ENCODE results near the gene ZNF397. TPM values are rescaled to one million over a fixed set of nuclear protein-coding genes. Genes with fewer than 3 reads are reported as not detected.

The ZNF397 gene
- total RNA-seq, 1 donor from 2014 or later: 8.0 TPM

DNA sequence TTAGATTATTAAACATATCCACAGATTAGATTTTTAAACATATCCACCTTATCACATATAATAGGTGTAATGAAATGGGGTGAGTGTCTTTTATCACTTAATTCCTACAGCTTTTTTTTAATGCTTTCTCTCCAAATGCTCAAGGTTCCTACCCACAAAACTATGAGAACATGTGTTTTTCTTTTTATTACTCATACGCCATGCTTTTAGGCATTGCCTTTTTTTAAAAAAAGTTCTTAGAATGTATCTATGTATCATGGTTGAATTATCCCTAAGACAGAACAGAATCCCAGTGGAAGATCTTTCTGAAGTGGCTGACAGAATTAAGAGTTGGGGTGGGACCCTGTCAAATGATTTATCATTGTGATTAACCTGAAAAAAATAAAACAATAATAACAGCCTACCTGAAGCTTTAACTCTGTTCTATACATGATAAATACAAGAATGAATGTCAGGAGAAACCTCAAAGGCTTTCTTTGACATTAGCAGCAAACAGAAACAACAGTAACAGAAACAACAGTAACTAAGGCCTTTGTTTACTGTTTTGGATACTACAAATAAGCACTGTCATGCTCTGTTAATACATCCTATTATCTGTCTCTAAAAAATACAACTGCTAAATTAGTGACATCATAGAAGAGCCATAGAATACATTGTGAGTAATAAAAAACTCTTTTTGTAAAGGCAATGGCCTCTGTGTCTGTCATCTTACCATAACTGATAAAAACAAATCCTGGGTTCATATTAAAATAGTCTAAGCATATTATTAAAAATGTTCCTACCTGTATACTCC is 4.1 kb upstream of the ZNF397 start:
- no peak overlapping the region for H3K4me2 ChIP-seq (ENCODE audit: low read length)
- no peak overlapping the region for H3K4me3 ChIP-seq (ENCODE audit: insufficient read depth, low read depth, low read length)
- no peak for FAIRE-seq
- no peaks in the 10 kb centered on the region for H3K4me1 Mint-ChIP-seq (ENCODE audit: low read depth, unreplicated experiment)
- H3K27me3 Mint-ChIP-seq (ENCODE audit: low read depth, unreplicated experiment): no peaks in the 10 kb centered on the region
- TF ChIP-seq CTCF (IDR thresholded peaks at IDR 0.05; ENCODE audit: insufficient read depth, low read depth, low read length) (no peak), EZH2 (IDR thresholded peaks at IDR 0.05; ENCODE audit: insufficient read depth, low read length) (no peak)
- no peak overlapping the region for H3K27ac Mint-ChIP-seq (ENCODE audit: unreplicated experiment)
- peaks cover 4% of the 10 kb centered on the region for H3K79me2 ChIP-seq (ENCODE audit: insufficient read depth, low read length)
- no peaks in the 10 kb centered on the region for H3K36me3 ChIP-seq (ENCODE audit: insufficient read depth, low read length)
- H3K27me3 ChIP-seq (ENCODE audit: insufficient read depth, low read length): no peaks in the 10 kb centered on the region
- peaks cover 3% of the 10 kb centered on the region for H3K4me1 ChIP-seq (ENCODE audit: insufficient read depth, low read length)
- DNase-seq (ENCODE audit: low read depth): peak; percentile 26
- H3K9me3 Mint-ChIP-seq (ENCODE audit: unreplicated experiment): no peaks in the 10 kb centered on the region
- H4K20me1 ChIP-seq (ENCODE audit: insufficient read depth, low read length): no peaks in the 10 kb centered on the region
- H3K4me3 Mint-ChIP-seq (ENCODE audit: unreplicated experiment): no peak overlapping the region
- no peaks in the 10 kb centered on the region for H3K9me3 ChIP-seq (ENCODE audit: insufficient read depth, low read depth, low read length)
- no peak overlapping the region for H3K27ac ChIP-seq (ENCODE audit: low read depth, low read length)
- no peak overlapping the region for H2AFZ ChIP-seq (ENCODE audit: low read depth, low read length)
- no peak overlapping the region for H3K9ac ChIP-seq (ENCODE audit: low read length)
- H3K36me3 Mint-ChIP-seq (ENCODE audit: low read depth, unreplicated experiment): no peaks in the 10 kb centered on the region

DNA sequence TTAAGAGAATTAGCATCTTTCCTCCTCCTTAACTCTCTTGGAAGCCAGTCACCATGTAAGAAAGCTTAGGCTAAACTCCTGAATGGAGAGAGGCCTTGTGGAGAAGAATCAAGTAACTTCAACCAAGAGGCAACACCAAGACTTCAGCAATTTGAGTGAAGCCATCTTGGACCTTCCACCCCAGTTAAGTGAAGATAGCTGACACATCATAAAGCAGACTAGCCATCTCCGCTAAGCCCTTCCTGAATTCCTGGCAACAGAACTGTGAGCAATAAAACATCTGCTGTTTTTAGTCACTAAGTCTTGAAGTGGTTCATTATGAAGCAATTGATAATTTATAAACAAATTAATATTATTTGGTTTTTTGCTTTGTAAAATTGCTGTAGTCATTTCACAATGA is 1.5 kb upstream of the ZNF397 start:
- Histone ChIP-seq H2AFZ (ENCODE audit: low read depth, low read length) (no peak overlapping the region), H4K20me1 (ENCODE audit: insufficient read depth, low read length) (no peaks in the 10 kb centered on the region), H3K9me3 (ENCODE audit: insufficient read depth, low read depth, low read length) (peaks cover 19% of the 10 kb centered on the region), H3K4me2 (ENCODE audit: low read length) (no peak overlapping the region), H3K79me2 (ENCODE audit: insufficient read depth, low read length) (peaks cover 12% of the 10 kb centered on the region), H3K27me3 (ENCODE audit: insufficient read depth, low read length) (no peaks in the 10 kb centered on the region), H3K4me3 (ENCODE audit: insufficient read depth, low read depth, low read length) (no peak overlapping the region), H3K4me1 (ENCODE audit: insufficient read depth, low read length) (peaks cover 3% of the 10 kb centered on the region), H3K27ac (ENCODE audit: low read depth, low read length) (no peak overlapping the region), H3K36me3 (ENCODE audit: insufficient read depth, low read length) (peaks cover 19% of the 10 kb centered on the region), H3K9ac (ENCODE audit: low read length) (no peak overlapping the region)
- no peak overlapping the region for H3K27ac Mint-ChIP-seq (ENCODE audit: unreplicated experiment)
- peaks cover 3% of the 10 kb centered on the region for H3K4me1 Mint-ChIP-seq (ENCODE audit: low read depth, unreplicated experiment)
- no peaks in the 10 kb centered on the region for H3K27me3 Mint-ChIP-seq (ENCODE audit: low read depth, unreplicated experiment)
- H3K36me3 Mint-ChIP-seq (ENCODE audit: low read depth, unreplicated experiment): peaks cover 24% of the 10 kb centered on the region
- TF ChIP-seq CTCF (IDR thresholded peaks at IDR 0.05; ENCODE audit: insufficient read depth, low read depth, low read length): no peak
- TF ChIP-seq EZH2 (IDR thresholded peaks at IDR 0.05; ENCODE audit: insufficient read depth, low read length): no peak
- FAIRE-seq (no peak), DNase-seq (ENCODE audit: low read depth) (no peak)
- peaks cover 19% of the 10 kb centered on the region for H3K9me3 Mint-ChIP-seq (ENCODE audit: unreplicated experiment)
- H3K4me3 Mint-ChIP-seq (ENCODE audit: unreplicated experiment): peak overlapping the region; percentile 3

DNA sequence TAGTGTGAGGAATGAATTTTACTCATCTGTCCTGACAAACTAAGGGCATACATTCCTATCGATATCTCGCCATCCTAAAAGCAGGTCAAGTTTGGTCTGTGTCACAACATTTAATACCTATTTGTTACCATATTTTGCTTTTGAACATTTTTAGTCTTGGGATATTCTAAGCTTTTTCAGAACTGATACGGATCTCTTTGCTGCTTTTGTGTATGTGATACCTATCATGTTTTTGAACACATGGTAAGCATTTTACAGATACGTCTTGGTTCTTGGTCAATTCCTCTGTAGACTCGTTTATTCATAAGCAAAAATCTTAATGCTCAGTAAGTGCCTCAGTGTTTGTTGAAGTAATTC is 592 bp downstream of the ZNF397 start:
- H3K4me3 ChIP-seq (ENCODE audit: insufficient read depth, low read depth, low read length): peak overlapping the region; percentile 67
- Mint-ChIP-seq H3K36me3 (ENCODE audit: low read depth, unreplicated experiment) (peaks cover 45% of the 10 kb centered on the region), H3K27ac (ENCODE audit: unreplicated experiment) (peak overlapping the region; percentile 56), H3K4me1 (ENCODE audit: low read depth, unreplicated experiment) (peaks cover 3% of the 10 kb centered on the region), H3K9me3 (ENCODE audit: unreplicated experiment) (peaks cover 39% of the 10 kb centered on the region), H3K27me3 (ENCODE audit: low read depth, unreplicated experiment) (no peaks in the 10 kb centered on the region), H3K4me3 (ENCODE audit: unreplicated experiment) (peak overlapping the region; percentile 95)
- peaks cover 36% of the 10 kb centered on the region for H3K36me3 ChIP-seq (ENCODE audit: insufficient read depth, low read length)
- H3K79me2 ChIP-seq (ENCODE audit: insufficient read depth, low read length): peaks cover 12% of the 10 kb centered on the region
- H3K4me2 ChIP-seq (ENCODE audit: low read length): peak overlapping the region; percentile 82
- H2AFZ ChIP-seq (ENCODE audit: low read depth, low read length): peak overlapping the region; percentile 90
- H3K27me3 ChIP-seq (ENCODE audit: insufficient read depth, low read length): no peaks in the 10 kb centered on the region
- peaks cover 3% of the 10 kb centered on the region for H3K4me1 ChIP-seq (ENCODE audit: insufficient read depth, low read length)
- DNase-seq (ENCODE audit: low read depth): no peak
- TF ChIP-seq EZH2 (IDR thresholded peaks at IDR 0.05; ENCODE audit: insufficient read depth, low read length) (no peak), CTCF (IDR thresholded peaks at IDR 0.05; ENCODE audit: insufficient read depth, low read depth, low read length) (no peak)
- peak overlapping the region; percentile 88 for H3K9ac ChIP-seq (ENCODE audit: low read length)
- H3K9me3 ChIP-seq (ENCODE audit: insufficient read depth, low read depth, low read length): peaks cover 35% of the 10 kb centered on the region
- H4K20me1 ChIP-seq (ENCODE audit: insufficient read depth, low read length): no peaks in the 10 kb centered on the region
- H3K27ac ChIP-seq (ENCODE audit: low read depth, low read length): peak overlapping the region; percentile 96
- no peak for FAIRE-seq
